Natural killer cell (primary cell): Measurements from ENCODE around the gene R3HDM2. TPM values are rescaled to one million over a fixed set of nuclear protein-coding genes. Genes with fewer than 3 reads are reported as not detected.

Source experiments
- ATAC-seq, 3 donors: fragments of 150-1000 bp in 2 of 3; fragments of 200-7000 bp in 1 of 3; cut with Tn5 transposase; 1 replicate in 1 of 3; 2 replicates in 2 of 3; pipeline ENCODE4 v1.10.0; 2021; ENCODE audit warnings: mild to moderate bottlenecking in 2 of 3, moderate library complexity in 2 of 3
- DNase-seq, 2 donors: peaks; one replicate each; pipeline versions ENCODE4 v3.0.0 to v3.0.0-alpha.2; 2013 to 2021; ENCODE audit warnings: mixed read lengths in 1 of 2
- H3K27ac ChIP-seq: one replicate; pipeline ENCODE4 v1.5.1; 2013; ENCODE audit warnings: mild to moderate bottlenecking, low read length
- H3K27me3 ChIP-seq: one replicate; pipeline ENCODE4 v1.6.1; 2013; ENCODE audit warnings: low read length; ENCODE audit not compliant: control insufficient read depth, insufficient read depth
- H3K36me3 ChIP-seq: one replicate; pipeline ENCODE4 v1.6.1; 2013; ENCODE audit warnings: low read length; ENCODE audit not compliant: control insufficient read depth, insufficient read depth
- H3K4me1 ChIP-seq: one replicate; pipeline ENCODE4 v1.6.1; 2013; ENCODE audit warnings: low read length; ENCODE audit not compliant: control insufficient read depth, insufficient read depth
- H3K4me3 ChIP-seq: one replicate; pipeline ENCODE4 v1.5.1; 2013; ENCODE audit warnings: low read length
- H3K9me3 ChIP-seq: one replicate; pipeline ENCODE4 v1.6.1; 2013; ENCODE audit warnings: low read length; ENCODE audit not compliant: control insufficient read depth, insufficient read depth
- H3K27ac Mint-ChIP-seq, 2 donors: one replicate each; pipeline ENCODE4 v1.8.0; 2022; ENCODE audit warnings: mild to moderate bottlenecking in 2 of 2, mixed read lengths in 2 of 2, moderate library complexity in 1 of 2
- H3K27me3 Mint-ChIP-seq, 2 donors: one replicate each; pipeline ENCODE4 v1.8.0; 2022; ENCODE audit warnings: low read depth in 2 of 2, mixed read lengths in 2 of 2
- H3K36me3 Mint-ChIP-seq: one replicate; pipeline ENCODE4 v1.8.0; 2022; ENCODE audit warnings: mixed read lengths
- H3K4me1 Mint-ChIP-seq, 2 donors: one replicate each; pipeline ENCODE4 v1.8.0; 2022; ENCODE audit warnings: mixed read lengths in 2 of 2
- H3K4me3 Mint-ChIP-seq: one replicate; pipeline ENCODE4 v1.8.0; 2022; ENCODE audit warnings: mild to moderate bottlenecking, moderate library complexity, mixed read lengths
- H3K9me3 Mint-ChIP-seq, 2 donors: one replicate each; pipeline ENCODE4 v1.8.0; 2022; ENCODE audit warnings: mixed read lengths in 2 of 2
- CTCF ChIP-seq: fragments of 200-600 bp; IDR thresholded peaks from one replicate; pipeline ENCODE4 v1.8.0; 2022; ENCODE audit warnings: antibody characterized with exemption
- WGBS: methylation state at CpG from one replicate; pipeline ENCODE4 v1.1.7; 2013; ENCODE audit warnings: missing lambda C conversion rate; ENCODE audit not compliant: insufficient coverage; 5-methylcytosine and 5-hydroxymethylcytosine counted together
- intact Hi-C: fragments of 100-400 bp; cut with micrococcal nuclease; formaldehyde crosslinking; loops from one replicate; pipeline ENCODE4 v1.14.2; 2022
- total RNA-seq, 4 donors: library from RNA; stranded (reverse); fragments of 120-200 nt in 1 of 4; gene quantifications; one replicate each; pipeline versions ENCODE4 v1.2.3 to v1.2.4, GENCODE V29; 2013 to 2022

Gene R3HDM2
- total RNA-seq, 3 donors from 2014 or later (not counting 1 experiment from before 2014, with no cell fraction given): 110 to 124 (median 123) TPM

DNA sequence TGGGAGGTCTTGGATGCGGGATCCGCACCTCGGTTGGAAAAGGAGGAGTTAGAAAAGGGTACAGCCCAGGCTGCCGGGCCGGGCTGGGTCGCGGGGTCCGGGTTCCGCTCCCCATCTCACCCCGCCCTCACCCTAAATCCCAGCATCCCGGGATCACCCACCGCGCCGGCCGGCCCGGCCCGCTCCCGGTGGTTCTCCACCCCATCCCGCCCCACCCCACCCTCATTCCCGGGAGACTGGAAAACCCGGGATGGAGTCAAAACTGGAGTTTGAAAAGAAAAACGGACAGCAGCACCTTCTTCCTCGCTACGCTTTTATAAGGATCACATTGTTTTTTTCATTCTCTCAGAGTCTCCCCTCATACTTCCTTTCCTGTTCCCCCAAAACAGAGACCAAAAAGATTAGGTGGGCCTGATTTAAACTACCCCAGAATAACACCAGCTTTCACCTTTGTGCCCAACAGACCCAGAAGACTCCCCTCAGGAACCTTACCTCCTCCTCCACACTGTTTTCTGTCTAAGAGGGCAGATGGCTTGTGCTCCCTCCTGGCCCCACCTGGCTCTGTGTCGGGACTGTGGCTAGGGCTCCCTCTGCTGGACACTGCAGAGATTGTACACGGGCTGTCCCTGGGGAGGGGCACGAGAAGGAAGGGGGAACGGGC lies 31.5 kb upstream of the R3HDM2 start:
- peak; percentile 80 to 95 for DNase-seq
- Histone ChIP-seq H3K36me3 (no peaks in the 10 kb centered on the region), H3K4me3 (peak overlapping the region; percentile 34), H3K9me3 (no peaks in the 10 kb centered on the region), H3K4me1 (peaks cover 47% of the 10 kb centered on the region), H3K27me3 (peaks cover 6% of the 10 kb centered on the region), H3K27ac (no peak overlapping the region)
- Mint-ChIP-seq H3K27me3 (peaks cover 0 to 15% of the 10 kb centered on the region in 2 donors), H3K4me1 (peaks cover 59 to 63% of the 10 kb centered on the region in 2 donors), H3K36me3 (no peaks in the 10 kb centered on the region), H3K4me3 (peak overlapping the region; percentile 93), H3K9me3 (no peaks in the 10 kb centered on the region), H3K27ac (peak overlapping the region; percentile 76 to 96)
- ATAC-seq: peak; percentile 66 to 83 (median 66)
- peak; percentile 93 for TF ChIP-seq CTCF
- intact Hi-C loops: loop anchor here (2.0 kb wide), 1 partner anchor 14 kb away; no protein-coding TSS in a partner anchor
- WGBS: under 1% methylated on average over 25 of the region's 28 CpGs

GRCh38 chr12:57461917-57462250 lies 31.0 kb upstream of the R3HDM2 start:
- ATAC-seq (no peak), DNase-seq (peak in 1 of 2 donors; percentile 56)
- Histone ChIP-seq H3K4me3 (peak overlapping the region; percentile 34), H3K4me1 (peaks cover 47% of the 10 kb centered on the region), H3K27ac (no peak overlapping the region), H3K9me3 (no peaks in the 10 kb centered on the region), H3K36me3 (no peaks in the 10 kb centered on the region), H3K27me3 (peaks cover 6% of the 10 kb centered on the region)
- H3K4me1 Mint-ChIP-seq: peaks cover 54 to 58% of the 10 kb centered on the region in 2 donors
- H3K36me3 Mint-ChIP-seq: no peaks in the 10 kb centered on the region
- H3K4me3 Mint-ChIP-seq: peak overlapping the region; percentile 93
- peak overlapping the region; percentile 76 to 96 for H3K27ac Mint-ChIP-seq
- WGBS: 5% methylated on average over 6 of the region's 9 CpGs
- peaks cover 0 to 15% of the 10 kb centered on the region in 2 donors for H3K27me3 Mint-ChIP-seq
- no peak for TF ChIP-seq CTCF
- H3K9me3 Mint-ChIP-seq: no peaks in the 10 kb centered on the region
- intact Hi-C loops: loop anchor here (2.0 kb wide), 1 partner anchor 15 kb away; no protein-coding TSS in a partner anchor

- peaks cover 6% of the 10 kb centered on the region for H3K27me3 ChIP-seq
- no peaks in the 10 kb centered on the region for H3K9me3 ChIP-seq
- DNase-seq: peak in 1 of 2 donors; percentile 52
- peaks cover 0 to 15% of the 10 kb centered on the region in 2 donors for H3K27me3 Mint-ChIP-seq
- under 1% methylated on average over 26 of the region's 32 CpGs for WGBS
- H3K36me3 ChIP-seq: no peaks in the 10 kb centered on the region
- H3K36me3 Mint-ChIP-seq: no peaks in the 10 kb centered on the region
- H3K4me3 Mint-ChIP-seq: peak overlapping the region; percentile 93
- H3K4me1 ChIP-seq: peaks cover 47% of the 10 kb centered on the region
- H3K4me3 ChIP-seq: peak overlapping the region; percentile 34
- no peak for TF ChIP-seq CTCF
- intact Hi-C loops: no loop called here
- peak overlapping the region in 1 of 2 donors; percentile 96 for H3K27ac Mint-ChIP-seq
- H3K27ac ChIP-seq: no peak overlapping the region
- ATAC-seq: no peak
- H3K4me1 Mint-ChIP-seq: peaks cover 54 to 58% of the 10 kb centered on the region in 2 donors
- no peaks in the 10 kb centered on the region for H3K9me3 Mint-ChIP-seq
Observed at GRCh38 chr12:57461276-57461916, 30.6 kb upstream of the R3HDM2 start.
